Ovary (tissue), 9 donors: ENCODE data around the gene NPC2. TPM values are rescaled to one million over a fixed set of nuclear protein-coding genes. Genes with fewer than 3 reads are reported as not detected.

ENCODE experiments used
- DNase-seq, 5 donors: peaks; one replicate each; pipeline ENCODE4 v3.0.0-alpha.2; 2019 to 2020
- H3K27ac ChIP-seq, 2 donors: fragments of 200-600 bp; one replicate each; pipeline versions ENCODE4 v1.5.1 to v1.8.0; 2019 to 2022
- H3K27me3 ChIP-seq: fragments of 200-600 bp; one replicate; pipeline ENCODE4 v1.8.0; 2022
- H3K36me3 ChIP-seq: fragments of 200-600 bp; sonication (generic); one replicate; pipeline ENCODE4 v1.5.1; 2019
- H3K4me1 ChIP-seq: one replicate; pipeline ENCODE4 v1.8.1; 2013; ENCODE audit warnings: mild to moderate bottlenecking, moderate library complexity; ENCODE audit not compliant: insufficient read depth
- H3K4me3 ChIP-seq: fragments of 200-600 bp; sonication (generic); one replicate; pipeline ENCODE4 v1.5.1; 2017
- H3K9me3 ChIP-seq, 2 donors: fragments of 200-600 bp in 1 of 2; sonication (generic) in 1 of 2; one replicate each; pipeline versions ENCODE4 v1.5.1 to v1.8.1; 2013 to 2019; ENCODE audit warnings: mild to moderate bottlenecking in 1 of 2, moderate library complexity in 1 of 2
- EP300 ChIP-seq: sonication (generic); formaldehyde crosslinking; IDR thresholded peaks from one replicate; pipeline ENCODE4 v1.6.1; 2017; ENCODE audit warnings: antibody characterized with exemption
- POLR2A ChIP-seq: fragments of 450-650 bp; IDR thresholded peaks from one replicate; pipeline ENCODE4 v1.6.1; 2017; ENCODE audit warnings: antibody characterized with exemption, mild to moderate bottlenecking, moderate library complexity
- WGBS, 3 donors: extraction: QIAGEN DNeasy Blood & Tissue Kit in 1 of 3; methylation state at CpG; one replicate each; pipeline versions ENCODE4 v1.1.5 to v1.1.7; 2013 to 2017; 5-methylcytosine and 5-hydroxymethylcytosine counted together
- intact Hi-C, 4 donors: fragments of 100-400 bp; cut with DNase I; formaldehyde crosslinking; loops; one replicate each; pipeline versions ENCODE4 v1.11.0 to v1.15.1; 2022 to 2023
- polyA plus RNA-seq, 2 donors: library from polyadenylated mRNA; stranded (reverse); fragments of 200-250 nt in 1 of 2; fragments of 350-450 nt in 1 of 2; fragmentation: Illumina TruSeq in 1 of 2; extraction: RNeasy Lipid Tissue Mini Kit (QIAGEN cat#74804) in 1 of 2; gene quantifications; one replicate each; pipeline ENCODE4 v1.2.3, GENCODE V29; 2013 to 2014
- total RNA-seq, 7 donors: library from RNA; depleted of rRNA in 2 of 7; stranded (reverse); fragments of >200 nt in 2 of 7; fragmentation: NEBNext Ultra II Directional in 3 of 7; extraction: Animal tissue kit (Norgen Biotek cat#: 25700) in 3 of 7; gene quantifications; one replicate each; pipeline versions ENCODE4 v1.1.0 to v1.2.4, GENCODE V29; 2016 to 2023
- TF ChIP-seq, protein P1 (sequence below), 3 donors: fragments of 450-650 bp in 2 of 3; fragments of 200-600 bp in 1 of 3; IDR thresholded peaks; one replicate each; pipeline versions ENCODE4 v1.5.1 to v1.8.0; 2016 to 2022; ENCODE audit warnings: antibody characterized with exemption in 3 of 3, mild to moderate bottlenecking in 1 of 3
- donor health status: DM: no; HTN: no; CAD: no; lungs with moderate emphysema.
- donor health status: DM: no; HTN: no; CAD: no.
- donor health status: Bipolar disorder and iron deficiency.
- donor health status: DM: yes; HTN: yes; CAD: no.
- donor health status: DM: no; HTN: no; CAD: no.
- donor health status: DM: yes; HTN: yes; CAD: no.

Gene NPC2
- total and polyA plus RNA-seq, 9 donors: 175 to 506 (median 243) TPM

DNA sequence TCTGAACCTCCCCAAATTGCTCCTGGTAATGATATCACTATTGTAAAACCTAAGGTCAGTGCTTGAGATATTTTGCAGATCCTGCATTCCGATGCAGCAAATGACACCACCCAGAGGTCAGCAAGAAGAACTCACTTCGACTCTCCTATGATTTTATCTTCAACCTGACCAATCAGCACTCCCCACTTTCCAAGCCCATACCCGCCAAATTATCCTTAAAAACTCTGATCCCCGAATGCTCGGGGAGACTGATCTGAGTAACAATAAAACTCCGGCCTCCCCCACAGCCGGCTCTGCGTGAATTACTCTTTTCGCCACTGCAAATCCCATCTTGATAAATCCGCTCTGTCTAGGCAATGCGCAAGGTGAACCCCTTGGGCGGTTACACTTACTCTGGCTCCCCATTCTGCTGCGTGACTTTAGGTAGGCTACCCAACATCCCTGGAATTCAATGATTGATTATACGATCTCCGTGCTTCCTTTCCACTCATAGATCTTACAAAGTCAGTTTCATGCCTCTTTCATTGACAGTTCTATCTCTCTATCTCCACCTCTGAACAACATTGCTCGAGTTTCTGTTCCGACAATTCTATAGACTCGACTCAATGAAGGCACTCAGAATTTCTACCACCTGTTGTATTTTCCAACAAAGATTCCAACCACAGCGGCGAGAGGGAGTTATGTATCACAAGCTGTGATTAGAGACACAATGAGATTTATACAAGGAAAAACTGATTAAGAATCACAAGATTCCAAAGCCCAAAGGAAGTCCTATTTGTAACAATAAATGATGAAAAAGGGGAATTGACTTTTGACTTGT, 939 bp downstream of the NPC2 start:
- TF ChIP-seq EP300 (no peak), POLR2A (no peak)
- TF ChIP-seq, protein P1, sequence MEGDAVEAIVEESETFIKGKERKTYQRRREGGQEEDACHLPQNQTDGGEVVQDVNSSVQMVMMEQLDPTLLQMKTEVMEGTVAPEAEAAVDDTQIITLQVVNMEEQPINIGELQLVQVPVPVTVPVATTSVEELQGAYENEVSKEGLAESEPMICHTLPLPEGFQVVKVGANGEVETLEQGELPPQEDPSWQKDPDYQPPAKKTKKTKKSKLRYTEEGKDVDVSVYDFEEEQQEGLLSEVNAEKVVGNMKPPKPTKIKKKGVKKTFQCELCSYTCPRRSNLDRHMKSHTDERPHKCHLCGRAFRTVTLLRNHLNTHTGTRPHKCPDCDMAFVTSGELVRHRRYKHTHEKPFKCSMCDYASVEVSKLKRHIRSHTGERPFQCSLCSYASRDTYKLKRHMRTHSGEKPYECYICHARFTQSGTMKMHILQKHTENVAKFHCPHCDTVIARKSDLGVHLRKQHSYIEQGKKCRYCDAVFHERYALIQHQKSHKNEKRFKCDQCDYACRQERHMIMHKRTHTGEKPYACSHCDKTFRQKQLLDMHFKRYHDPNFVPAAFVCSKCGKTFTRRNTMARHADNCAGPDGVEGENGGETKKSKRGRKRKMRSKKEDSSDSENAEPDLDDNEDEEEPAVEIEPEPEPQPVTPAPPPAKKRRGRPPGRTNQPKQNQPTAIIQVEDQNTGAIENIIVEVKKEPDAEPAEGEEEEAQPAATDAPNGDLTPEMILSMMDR (IDR thresholded peaks at IDR 0.05): no peak
- Histone ChIP-seq H3K4me3 (peak overlapping the region; percentile 87), H3K4me1 (peaks cover 5% of the 10 kb centered on the region), H3K27me3 (no peaks in the 10 kb centered on the region), H3K9me3 (no peaks in the 10 kb centered on the region), H3K36me3 (no peaks in the 10 kb centered on the region), H3K27ac (peak overlapping the region in 1 of 2 donors; percentile 81)
- intact Hi-C loops: loop anchor here in 1 of 4 donors (5.0 kb wide), 1 partner anchor 120 kb away; the partner anchor contains the start of gene LTBP2
- no peak for DNase-seq
- 2 to 7% (median 3%) methylated on average over 20 of the region's 20 CpGs for WGBS, 3 donors

DNA sequence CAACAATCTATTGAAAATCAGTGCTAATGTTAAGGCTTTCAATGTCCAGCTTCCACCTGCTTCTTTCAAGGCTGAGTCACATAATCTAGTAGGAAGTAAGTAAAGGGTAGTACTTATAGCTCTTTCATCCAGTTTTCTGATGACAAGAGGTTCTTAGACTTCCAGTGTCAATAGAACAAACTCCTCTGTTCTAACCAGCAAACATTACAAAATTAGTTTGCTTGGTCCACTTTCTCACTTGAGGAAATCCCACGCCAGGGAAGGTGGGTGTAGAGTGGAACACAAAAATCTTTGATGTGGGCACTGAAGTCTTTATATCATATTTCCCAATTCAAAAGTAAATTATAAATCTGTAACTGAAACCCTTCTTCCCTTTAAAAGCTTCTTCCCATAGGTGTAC, 2.6 kb downstream of the NPC2 start:
- Histone ChIP-seq H3K9me3 (no peaks in the 10 kb centered on the region), H3K27me3 (no peaks in the 10 kb centered on the region), H3K4me1 (peaks cover 5% of the 10 kb centered on the region), H3K4me3 (no peak overlapping the region), H3K27ac (no peak overlapping the region), H3K36me3 (no peaks in the 10 kb centered on the region)
- 88 to 97% (median 92%) methylated on average over 1 of the region's 1 CpG for WGBS, 3 donors
- intact Hi-C loops: loop anchor here in 1 of 4 donors (5.0 kb wide), 1 partner anchor 122 kb away; the partner anchor contains the start of gene LTBP2
- TF ChIP-seq POLR2A (no peak), EP300 (no peak)
- TF ChIP-seq, protein P1 (IDR thresholded peaks at IDR 0.05): no peak
- DNase-seq: no peak

DNA sequence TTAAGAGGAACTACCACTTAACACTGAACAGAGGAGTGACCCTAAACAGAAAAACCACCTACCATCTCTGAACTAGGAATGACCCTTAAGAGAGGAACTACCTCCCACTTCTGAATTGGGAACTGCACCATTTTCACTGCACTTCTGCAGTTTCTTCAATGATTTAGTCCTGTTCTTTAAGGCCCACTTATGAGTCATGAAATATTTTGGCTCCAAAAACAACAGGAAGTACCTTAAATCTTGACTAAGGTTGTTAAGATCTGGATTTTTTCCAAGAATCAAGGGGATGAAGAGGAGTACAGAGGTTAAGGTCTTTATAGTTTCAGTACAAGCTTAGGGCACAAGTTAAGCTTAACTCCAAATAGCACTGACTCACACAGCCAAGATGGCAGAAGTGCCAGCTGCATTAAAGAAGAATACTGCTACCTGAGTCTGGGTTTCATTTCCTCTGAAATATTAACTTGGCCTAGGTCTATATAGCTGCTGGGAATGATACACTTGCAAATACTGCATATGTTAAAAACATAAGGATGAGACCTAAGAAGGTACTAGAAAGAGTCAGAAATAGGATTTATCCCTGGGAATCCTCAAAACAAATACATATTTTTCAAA, 4.2 kb downstream of the NPC2 start:
- Histone ChIP-seq H3K4me1 (no peaks in the 10 kb centered on the region), H3K4me3 (no peak overlapping the region), H3K9me3 (no peaks in the 10 kb centered on the region), H3K36me3 (no peaks in the 10 kb centered on the region), H3K27me3 (no peaks in the 10 kb centered on the region), H3K27ac (no peak overlapping the region)
- TF ChIP-seq, protein P1 (IDR thresholded peaks at IDR 0.05): no peak
- TF ChIP-seq EP300: no peak
- no peak for TF ChIP-seq POLR2A
- intact Hi-C loops: no loop called here
- no peak for DNase-seq

DNA sequence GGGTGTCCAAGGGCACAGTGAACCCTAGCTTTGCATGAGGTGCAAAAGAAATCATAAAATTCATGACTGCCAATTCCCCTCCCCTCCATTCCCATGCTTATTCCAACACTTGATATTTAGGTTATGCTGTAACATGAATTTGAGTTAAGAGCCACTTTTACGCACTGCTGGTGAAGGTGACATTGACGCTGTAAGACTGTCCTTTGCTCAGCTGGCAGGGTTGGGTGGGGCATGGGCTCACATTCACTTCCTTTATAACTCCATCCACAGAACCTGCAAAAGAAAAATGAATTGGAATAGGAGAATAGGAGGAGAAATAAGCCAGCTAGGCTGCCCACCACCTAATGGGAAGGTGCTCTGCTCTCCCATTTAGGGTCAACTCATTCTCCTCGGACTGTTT, 6.9 kb downstream of the NPC2 start:
- intact Hi-C loops: no loop called here
- no peaks in the 10 kb centered on the region for H3K4me1 ChIP-seq
- H3K27ac ChIP-seq: no peak overlapping the region
- 85 to 88% (median 88%) methylated on average over 3 of the region's 3 CpGs for WGBS, 3 donors
- no peaks in the 10 kb centered on the region for H3K9me3 ChIP-seq
- DNase-seq: no peak
- H3K27me3 ChIP-seq: no peaks in the 10 kb centered on the region
- TF ChIP-seq EP300 (no peak), POLR2A (no peak)
- no peaks in the 10 kb centered on the region for H3K36me3 ChIP-seq
- H3K4me3 ChIP-seq: no peak overlapping the region

DNA sequence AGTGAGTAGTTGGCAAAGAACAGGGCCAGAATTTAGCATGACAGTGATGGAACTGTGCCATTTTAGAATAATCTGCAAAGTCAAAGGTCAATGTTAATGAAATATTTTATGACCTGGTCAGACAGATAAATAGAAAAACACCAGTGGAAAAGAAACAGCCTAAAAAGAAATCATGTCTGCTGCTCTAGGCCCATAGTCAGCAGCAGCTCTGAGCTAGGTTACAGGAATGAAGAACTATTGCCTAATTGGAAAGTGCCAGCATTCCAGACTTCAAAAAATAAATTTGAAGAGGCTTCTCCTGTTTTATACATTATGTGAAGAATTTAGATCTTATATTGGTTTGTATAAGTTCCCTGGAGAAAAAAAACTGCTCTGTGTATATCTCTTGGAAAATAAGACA, 9.8 kb downstream of the NPC2 start:
- Histone ChIP-seq H3K27ac (no peak overlapping the region), H3K27me3 (no peaks in the 10 kb centered on the region), H3K4me1 (no peaks in the 10 kb centered on the region), H3K4me3 (no peak overlapping the region), H3K9me3 (no peaks in the 10 kb centered on the region), H3K36me3 (no peaks in the 10 kb centered on the region)
- TF ChIP-seq, protein P1 (IDR thresholded peaks at IDR 0.05): no peak
- TF ChIP-seq POLR2A (no peak), EP300 (no peak)
- intact Hi-C loops: no loop called here
- DNase-seq: no peak
